NCI-H1694 treated with DMSO at 0.1 percent for 48 hours (cell line): ENCODE measurements around the gene WDR11.
"Not testable (repeated sequence)": the region's sequence is repeated elsewhere in the genome, so short reads cannot be mapped to it uniquely, and the experiment has no call there.

Experiments used
- DNase-seq: peaks from one replicate; lab custom pipeline; 2025; lab: John Stamatoyannopoulos, UW

WDR11 gene

GRCh38 chr10:120841522-120842189 lies 9.5 kb upstream of the WDR11 start:
- no peak for DNase-seq

DNA sequence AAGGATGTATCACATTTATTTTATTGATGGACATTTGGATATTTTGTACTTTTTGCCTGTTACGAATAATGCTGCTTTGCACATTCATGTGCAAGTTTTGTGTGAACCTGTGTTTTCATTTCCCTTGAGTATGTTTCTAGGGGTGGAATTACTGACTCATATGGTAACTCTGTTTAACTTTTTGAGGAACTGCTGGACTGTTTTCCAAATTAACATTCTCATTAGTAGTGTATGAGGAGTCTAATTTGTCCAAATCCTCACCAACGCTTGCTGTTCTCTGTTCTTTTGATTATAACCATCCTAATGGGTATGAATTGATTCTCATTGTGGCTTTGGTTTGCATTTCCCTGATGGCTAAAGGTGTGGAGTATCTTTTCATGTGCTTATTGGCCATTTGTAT lies 3.2 kb downstream of the WDR11 start:
- no peak for DNase-seq

- DNase-seq, result no peak
Measured at GRCh38 chr10:120861178-120861855, 10.2 kb downstream of the WDR11 start.

GRCh38 chr10:120873741-120874140 lies 22.6 kb downstream of the WDR11 start:
- no peak for DNase-seq

DNA sequence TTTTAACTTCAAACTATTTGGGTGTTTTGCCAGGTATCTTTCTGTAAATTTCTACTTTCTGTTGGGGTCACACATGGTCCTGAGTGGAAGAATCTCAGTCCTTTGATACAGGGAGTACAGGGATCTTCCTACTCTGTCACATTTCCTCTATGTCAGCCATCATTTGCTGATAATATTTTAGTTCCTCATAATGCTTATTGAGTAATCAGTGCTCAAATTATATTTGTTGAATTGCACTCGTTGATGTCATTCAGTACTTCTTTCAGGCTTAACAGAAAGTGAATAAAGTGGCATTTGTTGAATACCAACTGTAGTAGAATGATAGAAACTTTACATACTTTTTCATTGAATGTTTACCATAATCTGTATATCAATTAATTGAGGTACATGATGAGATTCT lies 31.9 kb downstream of the WDR11 start:
- DNase-seq, result no peak

DNA sequence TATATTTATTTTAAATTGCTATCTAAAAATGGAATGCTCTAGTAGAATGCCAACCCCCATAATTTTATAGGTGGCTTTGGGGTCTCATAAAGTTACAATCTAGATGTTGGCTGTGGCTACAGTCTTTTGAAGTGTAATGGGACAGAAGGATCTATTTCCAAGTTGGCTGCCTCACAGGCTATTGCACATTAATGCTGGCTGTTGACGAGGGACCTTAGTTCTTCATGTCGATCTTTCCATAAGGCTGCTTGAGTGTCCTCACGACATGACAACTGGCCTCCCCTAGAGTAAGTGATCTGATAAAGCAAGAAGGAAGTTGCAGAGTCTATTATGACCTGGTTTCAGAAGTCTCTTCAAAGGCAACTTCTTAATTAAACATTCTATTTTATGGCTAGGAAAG lies 36.3 kb downstream of the WDR11 start:
- DNase-seq, result no peak

GRCh38 chr10:120891365-120891764 lies 40.2 kb downstream of the WDR11 start:
- DNase-seq, result no peak

DNA sequence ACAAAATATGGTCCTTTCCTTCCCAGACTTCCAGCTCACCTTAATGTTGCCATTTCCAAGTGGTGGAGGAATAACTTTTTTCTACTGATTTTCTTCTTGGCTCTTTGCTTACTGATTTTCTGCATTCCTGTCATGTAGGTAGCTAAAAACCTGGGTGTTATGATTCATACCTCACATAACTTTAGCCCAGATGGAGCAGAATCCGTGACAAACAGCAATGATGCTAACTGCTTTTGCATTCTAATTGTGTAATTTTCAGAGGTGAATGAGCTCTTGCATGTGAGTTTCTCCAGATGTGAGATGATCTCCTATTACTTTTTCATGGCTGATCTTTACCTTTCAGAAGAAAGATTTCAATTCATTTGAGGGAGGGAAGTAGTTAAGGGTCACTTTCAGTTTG lies 43.4 kb downstream of the WDR11 start:
- DNase-seq, result no peak

- no peak for DNase-seq
Measured at GRCh38 chr10:120897343-120897742, 46.2 kb downstream of the WDR11 start.

- no peak for DNase-seq
Measured at GRCh38 chr10:120905268-120905667, 54.1 kb downstream of the WDR11 start.

- no peak for DNase-seq
Measured at GRCh38 chr10:120917521-120918250, 66.5 kb downstream of the WDR11 start.

- DNase-seq, result not testable (repeated sequence)
Measured at GRCh38 chr10:120923886-120924285, 72.7 kb downstream of the WDR11 start.

DNA sequence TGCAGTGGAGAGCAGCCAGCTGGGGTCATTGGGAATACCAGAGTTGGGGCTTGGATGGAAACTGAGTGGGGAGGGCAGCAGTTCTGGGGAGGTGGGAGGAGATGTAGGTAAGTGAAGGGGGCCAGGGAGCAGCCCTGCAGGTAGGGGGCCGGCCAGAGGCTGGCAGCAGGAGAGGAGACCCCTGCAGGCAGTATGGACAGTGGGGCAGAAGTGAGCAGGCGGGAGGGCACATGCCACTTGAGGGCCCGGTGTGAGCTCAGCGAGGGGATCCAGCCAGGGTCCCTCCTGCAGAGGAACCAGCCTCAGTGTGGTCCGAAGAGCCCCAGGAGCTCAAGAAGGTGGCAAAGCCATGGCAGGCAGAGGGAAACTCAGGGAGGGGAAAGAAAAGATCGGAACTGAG lies 75.4 kb downstream of the WDR11 start:
- DNase-seq, result no peak

DNA sequence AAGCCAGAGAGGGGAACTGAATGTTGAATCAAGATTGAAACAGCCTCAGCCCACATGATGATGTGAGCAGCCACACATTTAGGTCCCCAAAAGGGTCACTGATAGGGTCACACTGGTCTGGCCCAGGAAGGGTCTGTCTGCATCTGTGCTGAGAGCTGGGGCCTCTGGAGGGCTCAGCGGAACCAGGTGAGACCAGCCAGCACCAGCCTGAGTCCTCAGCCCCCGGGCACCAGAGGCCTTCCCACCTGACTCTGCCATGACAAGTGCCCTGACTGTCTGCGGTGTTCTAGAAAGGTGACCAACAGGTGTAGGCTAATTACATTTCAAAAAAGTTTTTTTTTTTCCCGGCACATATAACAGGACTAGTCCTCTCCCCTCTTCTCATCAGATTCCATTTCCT lies 76.2 kb downstream of the WDR11 start:
- DNase-seq, result no peak

- no peak for DNase-seq
Measured at GRCh38 chr10:120929166-120929565, 78.0 kb downstream of the WDR11 start.

- no peak for DNase-seq
Measured at GRCh38 chr10:120931423-120931822, 80.3 kb downstream of the WDR11 start.

DNA sequence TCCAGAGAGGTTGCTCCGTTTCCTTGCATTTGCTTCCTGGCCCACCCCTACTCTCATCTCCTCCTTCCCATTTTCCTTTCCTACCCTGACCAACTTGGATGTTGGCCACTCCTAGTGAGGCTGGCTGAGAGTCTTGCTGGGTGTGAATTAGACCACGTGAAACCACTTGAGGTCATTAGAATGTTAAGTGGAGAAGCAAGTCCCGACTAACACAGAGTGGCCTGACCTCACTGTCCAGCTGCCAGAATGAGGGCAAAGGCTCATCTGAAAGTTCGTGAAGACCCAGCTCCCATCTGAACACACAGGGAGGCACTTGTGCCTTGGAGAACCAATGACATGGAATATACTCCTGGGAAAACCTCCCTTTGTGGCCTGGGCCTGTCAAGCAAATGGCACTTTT lies 80.8 kb downstream of the WDR11 start:
- no peak for DNase-seq

GRCh38 chr10:120938822-120939221 lies 87.7 kb downstream of the WDR11 start:
- no peak for DNase-seq

DNA sequence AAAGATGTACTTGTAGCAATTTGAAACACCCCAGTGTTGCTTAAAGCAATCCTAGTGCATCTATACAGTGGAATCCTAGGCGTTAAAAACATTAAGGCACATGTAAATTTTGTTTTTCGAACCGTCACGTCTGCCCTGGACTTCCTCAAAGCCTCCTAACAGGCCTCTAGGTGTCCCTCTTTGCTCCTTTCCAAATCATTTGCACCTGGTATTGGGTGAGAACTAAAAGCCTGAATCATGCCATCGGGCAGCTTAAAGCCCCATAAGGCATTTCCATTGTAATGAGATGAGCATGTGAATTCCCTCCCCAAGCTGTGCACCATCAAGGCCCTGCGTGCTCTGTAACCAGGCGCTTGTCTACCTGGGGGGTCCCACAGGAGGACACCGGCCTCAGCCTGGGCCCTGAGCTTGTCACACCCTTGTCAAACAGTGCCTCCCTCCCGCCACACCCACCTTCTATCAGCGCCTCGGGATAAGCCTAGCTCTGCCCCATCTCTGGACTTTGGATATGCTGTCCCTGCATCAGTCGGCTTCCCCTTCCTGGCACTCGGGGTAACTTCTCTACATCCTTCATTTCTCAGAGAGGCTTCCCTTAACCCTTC lies 89.2 kb downstream of the WDR11 start:
- no peak for DNase-seq

DNA sequence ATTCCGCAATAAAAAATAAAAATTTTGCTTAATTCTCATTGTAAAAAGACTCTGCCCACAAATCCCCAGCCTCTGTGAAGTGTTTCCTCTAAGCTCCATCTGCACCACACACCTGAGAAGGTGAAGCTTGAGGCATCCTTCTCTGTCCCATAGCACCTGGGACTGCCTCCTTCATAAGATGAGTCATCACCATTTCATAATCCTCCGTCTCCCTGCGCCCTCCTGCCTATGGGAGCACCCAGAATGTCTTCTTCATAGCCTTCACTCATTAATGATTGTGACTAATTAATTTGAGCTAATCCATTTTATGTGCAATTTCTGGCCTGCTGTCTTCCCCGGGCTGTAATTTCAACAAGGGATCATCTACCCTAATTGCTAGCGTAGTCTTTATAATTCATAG lies 90.3 kb downstream of the WDR11 start:
- DNase-seq, result no peak

GRCh38 chr10:120942806-120943413 lies 91.7 kb downstream of the WDR11 start:
- peak; percentile 33 for DNase-seq

DNA sequence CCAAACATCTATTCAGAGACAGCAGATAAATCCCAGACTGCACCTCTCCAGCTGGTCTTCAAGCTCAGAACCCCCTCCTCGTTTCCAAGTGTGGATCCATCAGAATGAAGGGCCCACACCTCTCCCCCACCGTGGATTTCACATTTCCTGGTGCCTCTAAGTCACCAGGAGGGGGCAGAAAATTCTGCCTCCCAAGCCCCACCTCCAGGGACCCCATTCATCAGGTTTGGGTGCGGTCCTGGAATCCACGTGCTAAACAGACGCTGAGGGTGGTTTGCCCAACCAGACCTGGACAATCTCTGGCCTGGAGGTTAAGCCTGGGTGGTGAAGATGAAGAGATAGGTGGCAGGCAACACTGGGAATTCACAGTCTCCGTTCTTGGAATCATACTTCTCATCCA lies 92.4 kb downstream of the WDR11 start:
- DNase-seq, result no peak
